Muscle layer of duodenum (tissue), 2 donors: ENCODE measurements around the gene TBX4.

Experiments used
- H3K27ac ChIP-seq: one replicate; pipeline ENCODE4 v1.7.0; 2013; ENCODE audit warnings: mild to moderate bottlenecking, low read length
- H3K27me3 ChIP-seq: one replicate; pipeline ENCODE4 v1.7.0; 2013; ENCODE audit warnings: low read depth, mild to moderate bottlenecking, control low read depth, low read length
- H3K36me3 ChIP-seq, 2 donors: one replicate each; pipeline ENCODE4 v1.7.0; 2013; ENCODE audit warnings: low read length in 2 of 2, control low read depth in 1 of 2, mild to moderate bottlenecking in 1 of 2; ENCODE audit not compliant: insufficient read depth in 2 of 2, control insufficient read depth in 1 of 2
- H3K4me1 ChIP-seq, 2 donors: one replicate each; pipeline ENCODE4 v1.7.0; 2013; ENCODE audit warnings: low read length in 2 of 2, mild to moderate bottlenecking in 2 of 2, control low read depth in 1 of 2, moderate library complexity in 1 of 2; ENCODE audit not compliant: insufficient read depth in 2 of 2, control insufficient read depth in 1 of 2
- H3K4me3 ChIP-seq, 2 donors: one replicate each; pipeline ENCODE4 v1.7.0; 2013; ENCODE audit warnings: low read length in 2 of 2, low read depth in 1 of 2, mild to moderate bottlenecking in 1 of 2
- H3K9me3 ChIP-seq, 2 donors: one replicate each; pipeline ENCODE4 v1.7.0; 2013; ENCODE audit warnings: low read length in 2 of 2, control low read depth in 1 of 2, mild to moderate bottlenecking in 1 of 2; ENCODE audit not compliant: control insufficient read depth in 1 of 2
- donor health status: healthy.

The TBX4 gene

GRCh38 chr17:61485067-61485775 is 33.0 kb downstream of the TBX4 start:
- Histone ChIP-seq H3K27me3 (no peaks in the 10 kb centered on the region), H3K4me1 (peaks cover 0 to 6% of the 10 kb centered on the region in 2 donors), H3K36me3 (no peaks in the 10 kb centered on the region), H3K27ac (no peak overlapping the region), H3K9me3 (no peaks in the 10 kb centered on the region), H3K4me3 (no peak overlapping the region)

GRCh38 chr17:61486135-61487120 is 34.2 kb downstream of the TBX4 start:
- H3K4me3 ChIP-seq, result no peak overlapping the region
- no peaks in the 10 kb centered on the region for H3K36me3 ChIP-seq
- H3K27me3 ChIP-seq, result no peaks in the 10 kb centered on the region
- no peaks in the 10 kb centered on the region for H3K9me3 ChIP-seq
- H3K27ac ChIP-seq, result no peak overlapping the region
- peaks cover 0 to 6% of the 10 kb centered on the region in 2 donors for H3K4me1 ChIP-seq

GRCh38 chr17:61487161-61487988 is 35.2 kb downstream of the TBX4 start:
- Histone ChIP-seq H3K27ac (no peak overlapping the region), H3K4me3 (no peak overlapping the region), H3K4me1 (peaks cover 0 to 6% of the 10 kb centered on the region in 2 donors), H3K27me3 (no peaks in the 10 kb centered on the region), H3K36me3 (no peaks in the 10 kb centered on the region), H3K9me3 (no peaks in the 10 kb centered on the region)

- H3K4me1 ChIP-seq, result peaks cover 0 to 6% of the 10 kb centered on the region in 2 donors
Measured at GRCh38 chr17:61487989-61488595, 35.9 kb downstream of the TBX4 start.

GRCh38 chr17:61488878-61489718 is 36.9 kb downstream of the TBX4 start:
- Histone ChIP-seq H3K4me3 (no peak overlapping the region), H3K27ac (no peak overlapping the region), H3K27me3 (no peaks in the 10 kb centered on the region), H3K9me3 (no peaks in the 10 kb centered on the region), H3K36me3 (no peaks in the 10 kb centered on the region), H3K4me1 (peaks cover 0 to 6% of the 10 kb centered on the region in 2 donors)

More at GRCh38 chr17:61487989-61488595, 35.9 kb downstream of the TBX4 start:
- no peaks in the 10 kb centered on the region for H3K27me3 ChIP-seq
- H3K4me3 ChIP-seq, result no peak overlapping the region
- no peak overlapping the region for H3K27ac ChIP-seq
- no peaks in the 10 kb centered on the region for H3K36me3 ChIP-seq
- H3K9me3 ChIP-seq, result no peaks in the 10 kb centered on the region

- no peaks in the 10 kb centered on the region for H3K36me3 ChIP-seq
- no peak overlapping the region for H3K4me3 ChIP-seq
- peaks cover 0 to 6% of the 10 kb centered on the region in 2 donors for H3K4me1 ChIP-seq
- H3K9me3 ChIP-seq, result no peaks in the 10 kb centered on the region
- H3K27ac ChIP-seq, result no peak overlapping the region
- H3K27me3 ChIP-seq, result no peaks in the 10 kb centered on the region
Measured at GRCh38 chr17:61489719-61490490, 37.7 kb downstream of the TBX4 start.

- Histone ChIP-seq H3K4me3 (no peak overlapping the region), H3K36me3 (no peaks in the 10 kb centered on the region), H3K4me1 (peaks cover 0 to 6% of the 10 kb centered on the region in 2 donors), H3K27ac (no peak overlapping the region), H3K9me3 (no peaks in the 10 kb centered on the region), H3K27me3 (no peaks in the 10 kb centered on the region)
Measured at GRCh38 chr17:61490540-61490975, 38.3 kb downstream of the TBX4 start.

GRCh38 chr17:61491981-61492380 is 39.8 kb downstream of the TBX4 start:
- Histone ChIP-seq H3K36me3 (no peaks in the 10 kb centered on the region), H3K4me1 (no peaks in the 10 kb centered on the region), H3K4me3 (no peak overlapping the region), H3K9me3 (no peaks in the 10 kb centered on the region), H3K27ac (peak overlapping the region; percentile 81), H3K27me3 (no peaks in the 10 kb centered on the region)

- peak overlapping the region; percentile 81 for H3K27ac ChIP-seq
- no peaks in the 10 kb centered on the region for H3K36me3 ChIP-seq
- H3K4me3 ChIP-seq, result no peak overlapping the region
- H3K27me3 ChIP-seq, result no peaks in the 10 kb centered on the region
- H3K9me3 ChIP-seq, result no peaks in the 10 kb centered on the region
- H3K4me1 ChIP-seq, result no peaks in the 10 kb centered on the region
Measured at GRCh38 chr17:61492759-61493526, 40.7 kb downstream of the TBX4 start.
